GM23338 (cell line): ENCODE data around the gene PPP2R3B. TPM values are rescaled to one million over a fixed set of nuclear protein-coding genes. Genes with fewer than 3 reads are reported as not detected.

Experiments used
- ATAC-seq: fragments of 200-7000 bp; cut with Tn5 transposase; 3 replicates; pipeline ENCODE4 v1.9.1; 2020
- DNase-seq: peaks from one replicate; pipeline ENCODE4 v3.0.0-alpha.2; 2015; ENCODE audit warnings: low spot score
- H2AFZ ChIP-seq: fragments of 200-600 bp; sonication (generic); 2 replicates; pipeline ENCODE4 v1.8.0; 2016; ENCODE audit warnings: antibody characterized with exemption, mild to moderate bottlenecking, moderate library complexity
- H3F3A ChIP-seq: fragments of 200-600 bp; sonication (generic); replicated peaks from 2 replicates; pipeline ENCODE4 v1.8.0; 2017; ENCODE audit warnings: antibody characterized with exemption, mixed run types, low read depth
- H3K27ac ChIP-seq: fragments of 200-600 bp; sonication (generic); 2 replicates; pipeline ENCODE4 v1.6.1; 2016; ENCODE audit warnings: low read depth
- H3K27me3 ChIP-seq: fragments of 200-600 bp; sonication (generic); 2 replicates; pipeline ENCODE4 v1.8.0; 2016; ENCODE audit warnings: mild to moderate bottlenecking, mixed run types, moderate library complexity; ENCODE audit not compliant: insufficient read depth
- H3K36me3 ChIP-seq: fragments of 200-600 bp; sonication (generic); 2 replicates; pipeline ENCODE4 v1.8.0; 2016; ENCODE audit warnings: mild to moderate bottlenecking; ENCODE audit not compliant: insufficient read depth
- H3K4me1 ChIP-seq: fragments of 200-600 bp; sonication (generic); 2 replicates; pipeline ENCODE4 v1.8.0; 2016; ENCODE audit warnings: mild to moderate bottlenecking, moderate library complexity; ENCODE audit not compliant: insufficient read depth
- H3K4me2 ChIP-seq: fragments of 200-600 bp; sonication (generic); 2 replicates; pipeline ENCODE4 v1.7.1; 2017; ENCODE audit warnings: mixed run types
- H3K4me3 ChIP-seq: fragments of 200-600 bp; sonication (generic); 2 replicates; pipeline ENCODE4 v1.6.1; 2016; ENCODE audit warnings: mixed run types
- H3K79me2 ChIP-seq: fragments of 200-600 bp; sonication (generic); replicated peaks from 2 replicates; pipeline ENCODE4 v1.8.0; 2017; ENCODE audit warnings: mild to moderate bottlenecking; ENCODE audit not compliant: insufficient read depth
- H3K9me2 ChIP-seq: fragments of 200-600 bp; sonication (generic); 2 replicates; pipeline ENCODE4 v1.8.0; 2017; ENCODE audit not compliant: insufficient read depth
- H4K20me1 ChIP-seq: fragments of 200-600 bp; sonication (generic); replicated peaks from 2 replicates; pipeline ENCODE4 v1.8.0; 2017; ENCODE audit warnings: mild to moderate bottlenecking; ENCODE audit not compliant: insufficient read depth
- H3K27ac Mint-ChIP-seq: 2 replicates; pipeline ENCODE4 v1.8.0; 2020; ENCODE audit warnings: inconsistent platforms, mild to moderate bottlenecking, moderate library complexity, mixed read lengths
- H3K27me3 Mint-ChIP-seq: 3 replicates; pipeline ENCODE4 v1.8.0; 2022; ENCODE audit warnings: low read depth, mild to moderate bottlenecking, moderate library complexity, mixed read lengths, inconsistent platforms; ENCODE audit not compliant: insufficient read depth, poor library complexity
- H3K36me3 Mint-ChIP-seq: 3 replicates; pipeline ENCODE4 v1.8.0; 2021; ENCODE audit warnings: low read depth, mild to moderate bottlenecking, inconsistent platforms, moderate library complexity, mixed read lengths
- H3K4me1 Mint-ChIP-seq: 3 replicates; pipeline ENCODE4 v1.8.0; 2020; ENCODE audit warnings: mild to moderate bottlenecking, inconsistent platforms, mixed read lengths
- H3K4me3 Mint-ChIP-seq: 3 replicates; pipeline ENCODE4 v1.8.0; 2021; ENCODE audit warnings: moderate library complexity, mild to moderate bottlenecking, inconsistent platforms, mixed read lengths
- H3K9me3 Mint-ChIP-seq: 3 replicates; pipeline ENCODE4 v1.8.0; 2020; ENCODE audit warnings: moderate library complexity, mild to moderate bottlenecking, inconsistent platforms, mixed read lengths
- CREB1 ChIP-seq: fragments of 250-450 bp; sonication (Bioruptor Pico); IDR thresholded peaks from 2 replicates; pipeline ENCODE4 v1.5.0; 2020; ENCODE audit warnings: low read depth, mild to moderate bottlenecking, moderate library complexity
- ETS1 ChIP-seq: IDR thresholded peaks from 2 replicates; pipeline ENCODE4 v1.6.1; 2016; ENCODE audit warnings: antibody characterized with exemption
- EZH2 ChIP-seq: fragments of 200-600 bp; sonication (generic); IDR thresholded peaks from one replicate; pipeline ENCODE4 v1.8.0; 2017; ENCODE audit warnings: antibody characterized with exemption, mild to moderate bottlenecking, low read depth; ENCODE audit not compliant: unreplicated experiment
- EZH2phosphoT487 ChIP-seq: fragments of 200-600 bp; sonication (generic); IDR thresholded peaks from one replicate; pipeline ENCODE4 v1.8.1; 2018; ENCODE audit warnings: antibody characterized with exemption; ENCODE audit not compliant: unreplicated experiment
- JUNB ChIP-seq: IDR thresholded peaks from one replicate; pipeline ENCODE4 v1.6.1; 2016; ENCODE audit warnings: antibody characterized with exemption; ENCODE audit not compliant: unreplicated experiment
- NANOG ChIP-seq: IDR thresholded peaks from 2 replicates; pipeline ENCODE4 v1.6.1; 2016; ENCODE audit warnings: antibody characterized with exemption, borderline replicate concordance
- POLR2AphosphoS5 ChIP-seq: IDR thresholded peaks from 2 replicates; pipeline ENCODE4 v1.6.1; 2016; ENCODE audit warnings: antibody characterized with exemption, low read depth
- STAT1 ChIP-seq: IDR thresholded peaks from one replicate; pipeline ENCODE4 v1.6.1; 2016; ENCODE audit warnings: antibody characterized with exemption; ENCODE audit not compliant: unreplicated experiment
- ZNF114 ChIP-seq: fragments of 250-450 bp; sonication (Bioruptor Pico); IDR thresholded peaks from 2 replicates; pipeline ENCODE4 v1.5.0; 2020; ENCODE audit warnings: mild to moderate bottlenecking, moderate library complexity
- ZNF331 ChIP-seq: fragments of 250-450 bp; sonication (Bioruptor Pico); IDR thresholded peaks from 2 replicates; pipeline ENCODE4 v1.5.0; 2020; ENCODE audit warnings: low read depth, mild to moderate bottlenecking, moderate library complexity
- ZNF462 ChIP-seq: fragments of 250-450 bp; sonication (Bioruptor Pico); IDR thresholded peaks from 2 replicates; pipeline ENCODE4 v1.5.0; 2020; ENCODE audit warnings: mild to moderate bottlenecking, moderate library complexity
- polyA plus RNA-seq: library from polyadenylated mRNA; unstranded; fragments of >200 nt; fragmentation: Nextera tagmentation; extraction: Ambion mirVana; gene quantifications from 2 replicates; pipeline ENCODE4 v1.2.1, GENCODE V29; 2016
- total RNA-seq: library from RNA; depleted of rRNA; stranded (reverse); fragments of >200 nt; shearing (Covaris generic); gene quantifications from 2 replicates; pipeline ENCODE4 v1.2.3, GENCODE V29; 2014
- TF ChIP-seq, protein P1 (sequence below), 2 experiments: fragments of 200-600 bp in 1 of 2; sonication (generic) in 1 of 2; conservative IDR thresholded peaks; 2 replicates each; pipeline versions ENCODE4 v1.5.1 to v1.6.1; 2016 to 2017; ENCODE audit warnings: antibody characterized with exemption in 2 of 2, low read depth in 2 of 2, mild to moderate bottlenecking in 2 of 2, moderate library complexity in 1 of 2
- TF ChIP-seq, protein P2 (sequence below): IDR thresholded peaks from one replicate; pipeline ENCODE4 v1.6.1; 2018; ENCODE audit warnings: antibody characterized with exemption; ENCODE audit not compliant: unreplicated experiment

PPP2R3B gene
- total and polyA plus RNA-seq, 2 experiments from 2014 or later: 50.1 to 104 TPM

DNA sequence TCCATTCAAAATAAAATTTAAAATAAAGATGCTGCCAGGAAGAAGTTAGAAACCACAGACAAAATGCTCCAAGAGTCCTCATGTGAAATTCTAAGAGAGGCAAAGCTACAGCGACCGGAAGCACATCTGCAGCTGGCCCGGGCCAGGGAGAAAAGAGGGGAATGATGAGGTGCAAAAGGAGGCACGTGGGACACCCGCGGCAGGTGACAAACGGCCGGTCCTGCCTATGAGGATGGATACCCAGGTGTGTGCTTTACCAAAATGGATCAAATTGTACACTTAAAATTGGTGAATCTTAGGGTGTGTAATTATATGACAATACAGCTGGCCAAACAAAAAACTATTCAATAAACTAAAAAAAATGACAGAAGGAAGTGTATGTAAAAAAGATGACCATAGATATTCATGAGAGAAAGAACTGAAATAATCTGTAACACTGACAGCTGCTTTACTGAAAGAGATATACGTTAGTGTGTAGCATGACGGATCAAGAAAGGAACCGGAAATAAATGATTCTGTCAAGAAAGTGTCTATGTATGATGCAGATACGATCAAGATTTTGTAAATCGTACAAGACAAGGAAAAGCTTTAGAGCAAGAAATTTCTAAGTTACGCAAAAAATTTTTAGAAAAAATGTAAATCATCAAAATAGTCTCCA, 29.5 kb downstream of the PPP2R3B start:
- Histone ChIP-seq H3K4me1 (no peaks in the 10 kb centered on the region), H4K20me1 (peaks cover 16% of the 10 kb centered on the region), H2AFZ (no peak overlapping the region), H3K4me2 (no peak overlapping the region), H3K27me3 (no peaks in the 10 kb centered on the region), H3F3A (no peaks in the 10 kb centered on the region), H3K79me2 (peaks cover 57% of the 10 kb centered on the region), H3K36me3 (no peaks in the 10 kb centered on the region; the same call in 1 of the 2 replicates), H3K27ac (peak overlapping the region; percentile 42; the same call in 1 of the 2 replicates), H3K9me2 (no peaks in the 10 kb centered on the region), H3K4me3 (no peak overlapping the region)
- TF ChIP-seq ZNF462 (CRISPR knock-in tag): no peak
- TF ChIP-seq CREB1 (CRISPR knock-in tag): no peak
- no peak for TF ChIP-seq EZH2
- no peak for TF ChIP-seq NANOG
- TF ChIP-seq ZNF331 (CRISPR knock-in tag): no peak
- TF ChIP-seq, protein P1, sequence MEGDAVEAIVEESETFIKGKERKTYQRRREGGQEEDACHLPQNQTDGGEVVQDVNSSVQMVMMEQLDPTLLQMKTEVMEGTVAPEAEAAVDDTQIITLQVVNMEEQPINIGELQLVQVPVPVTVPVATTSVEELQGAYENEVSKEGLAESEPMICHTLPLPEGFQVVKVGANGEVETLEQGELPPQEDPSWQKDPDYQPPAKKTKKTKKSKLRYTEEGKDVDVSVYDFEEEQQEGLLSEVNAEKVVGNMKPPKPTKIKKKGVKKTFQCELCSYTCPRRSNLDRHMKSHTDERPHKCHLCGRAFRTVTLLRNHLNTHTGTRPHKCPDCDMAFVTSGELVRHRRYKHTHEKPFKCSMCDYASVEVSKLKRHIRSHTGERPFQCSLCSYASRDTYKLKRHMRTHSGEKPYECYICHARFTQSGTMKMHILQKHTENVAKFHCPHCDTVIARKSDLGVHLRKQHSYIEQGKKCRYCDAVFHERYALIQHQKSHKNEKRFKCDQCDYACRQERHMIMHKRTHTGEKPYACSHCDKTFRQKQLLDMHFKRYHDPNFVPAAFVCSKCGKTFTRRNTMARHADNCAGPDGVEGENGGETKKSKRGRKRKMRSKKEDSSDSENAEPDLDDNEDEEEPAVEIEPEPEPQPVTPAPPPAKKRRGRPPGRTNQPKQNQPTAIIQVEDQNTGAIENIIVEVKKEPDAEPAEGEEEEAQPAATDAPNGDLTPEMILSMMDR (conservative IDR thresholded peaks at IDR 0.05; ENCODE audit: low read depth in 2 of 2): no peak
- no peak for TF ChIP-seq EZH2phosphoT487
- TF ChIP-seq ZNF114 (CRISPR knock-in tag): no peak
- TF ChIP-seq STAT1: no peak
- no peak for TF ChIP-seq ETS1
- TF ChIP-seq JUNB: no peak
- TF ChIP-seq, protein P2, sequence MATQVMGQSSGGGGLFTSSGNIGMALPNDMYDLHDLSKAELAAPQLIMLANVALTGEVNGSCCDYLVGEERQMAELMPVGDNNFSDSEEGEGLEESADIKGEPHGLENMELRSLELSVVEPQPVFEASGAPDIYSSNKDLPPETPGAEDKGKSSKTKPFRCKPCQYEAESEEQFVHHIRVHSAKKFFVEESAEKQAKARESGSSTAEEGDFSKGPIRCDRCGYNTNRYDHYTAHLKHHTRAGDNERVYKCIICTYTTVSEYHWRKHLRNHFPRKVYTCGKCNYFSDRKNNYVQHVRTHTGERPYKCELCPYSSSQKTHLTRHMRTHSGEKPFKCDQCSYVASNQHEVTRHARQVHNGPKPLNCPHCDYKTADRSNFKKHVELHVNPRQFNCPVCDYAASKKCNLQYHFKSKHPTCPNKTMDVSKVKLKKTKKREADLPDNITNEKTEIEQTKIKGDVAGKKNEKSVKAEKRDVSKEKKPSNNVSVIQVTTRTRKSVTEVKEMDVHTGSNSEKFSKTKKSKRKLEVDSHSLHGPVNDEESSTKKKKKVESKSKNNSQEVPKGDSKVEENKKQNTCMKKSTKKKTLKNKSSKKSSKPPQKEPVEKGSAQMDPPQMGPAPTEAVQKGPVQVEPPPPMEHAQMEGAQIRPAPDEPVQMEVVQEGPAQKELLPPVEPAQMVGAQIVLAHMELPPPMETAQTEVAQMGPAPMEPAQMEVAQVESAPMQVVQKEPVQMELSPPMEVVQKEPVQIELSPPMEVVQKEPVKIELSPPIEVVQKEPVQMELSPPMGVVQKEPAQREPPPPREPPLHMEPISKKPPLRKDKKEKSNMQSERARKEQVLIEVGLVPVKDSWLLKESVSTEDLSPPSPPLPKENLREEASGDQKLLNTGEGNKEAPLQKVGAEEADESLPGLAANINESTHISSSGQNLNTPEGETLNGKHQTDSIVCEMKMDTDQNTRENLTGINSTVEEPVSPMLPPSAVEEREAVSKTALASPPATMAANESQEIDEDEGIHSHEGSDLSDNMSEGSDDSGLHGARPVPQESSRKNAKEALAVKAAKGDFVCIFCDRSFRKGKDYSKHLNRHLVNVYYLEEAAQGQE: no peak
- no peak for TF ChIP-seq POLR2AphosphoS5
- H3K9me3 Mint-ChIP-seq: no peaks in the 10 kb centered on the region; the same call in 1 of the 3 replicates
- H3K27ac Mint-ChIP-seq: no peak overlapping the region
- peaks cover 10% of the 10 kb centered on the region for H3K27me3 Mint-ChIP-seq
- DNase-seq (no peak), ATAC-seq (no peak)
- H3K36me3 Mint-ChIP-seq: peaks cover 68% of the 10 kb centered on the region
- H3K4me1 Mint-ChIP-seq: no peaks in the 10 kb centered on the region
- H3K4me3 Mint-ChIP-seq: no peak overlapping the region; the same call in 2 of the 3 replicates
